Endothelial cell (in vitro differentiated cells): Measurements from ENCODE around the gene ASCC1. TPM values are rescaled to one million over a fixed set of nuclear protein-coding genes. Genes with fewer than 3 reads are reported as not detected.
A peak's percentile ranks its signal among the peaks of the same experiment; 100 is the strongest.
"Not testable (repeated sequence)": the region's sequence is repeated elsewhere in the genome, so short reads cannot be mapped to it uniquely, and the experiment has no call there.

Experiments used
- DNase-seq: peaks from one replicate; pipeline ENCODE4 v3.0.0; 2021; ENCODE audit warnings: low spot score
- H3K27ac Mint-ChIP-seq: one replicate; pipeline ENCODE4 v1.8.0; 2021; ENCODE audit warnings: mixed read lengths, inconsistent platforms; ENCODE audit not compliant: unreplicated experiment
- H3K27me3 Mint-ChIP-seq: one replicate; pipeline ENCODE4 v1.8.0; 2021; ENCODE audit warnings: mild to moderate bottlenecking, moderate library complexity, mixed read lengths, inconsistent platforms; ENCODE audit not compliant: unreplicated experiment
- H3K36me3 Mint-ChIP-seq: one replicate; pipeline ENCODE4 v1.8.0; 2021; ENCODE audit warnings: mild to moderate bottlenecking, low read depth, mixed read lengths, inconsistent platforms; ENCODE audit not compliant: unreplicated experiment
- H3K4me1 Mint-ChIP-seq: one replicate; pipeline ENCODE4 v1.8.0; 2021; ENCODE audit warnings: mild to moderate bottlenecking, mixed read lengths, inconsistent platforms; ENCODE audit not compliant: unreplicated experiment
- H3K4me3 Mint-ChIP-seq: one replicate; pipeline ENCODE4 v1.8.0; 2021; ENCODE audit warnings: mild to moderate bottlenecking, mixed read lengths, inconsistent platforms; ENCODE audit not compliant: unreplicated experiment
- H3K9me3 Mint-ChIP-seq: one replicate; pipeline ENCODE4 v1.8.0; 2021; ENCODE audit warnings: mixed read lengths, inconsistent platforms; ENCODE audit not compliant: unreplicated experiment
- total RNA-seq: library from RNA; stranded (reverse); fragmentation: NEBNext Ultra II Directional; extraction: Animal tissue kit (Norgen Biotek cat#: 25700); gene quantifications from one replicate; pipeline ENCODE4 v1.2.1, GENCODE V29; 2021; ENCODE audit not compliant: unreplicated experiment
- TF ChIP-seq, protein P1 (sequence below): fragments of 200-600 bp; sonication (generic); IDR thresholded peaks from one replicate; pipeline ENCODE4 v1.5.0; 2021; ENCODE audit warnings: antibody characterized with exemption; ENCODE audit not compliant: unreplicated experiment

Gene ASCC1
- total RNA-seq, 1 donor from 2014 or later: 32.1 TPM

DNA sequence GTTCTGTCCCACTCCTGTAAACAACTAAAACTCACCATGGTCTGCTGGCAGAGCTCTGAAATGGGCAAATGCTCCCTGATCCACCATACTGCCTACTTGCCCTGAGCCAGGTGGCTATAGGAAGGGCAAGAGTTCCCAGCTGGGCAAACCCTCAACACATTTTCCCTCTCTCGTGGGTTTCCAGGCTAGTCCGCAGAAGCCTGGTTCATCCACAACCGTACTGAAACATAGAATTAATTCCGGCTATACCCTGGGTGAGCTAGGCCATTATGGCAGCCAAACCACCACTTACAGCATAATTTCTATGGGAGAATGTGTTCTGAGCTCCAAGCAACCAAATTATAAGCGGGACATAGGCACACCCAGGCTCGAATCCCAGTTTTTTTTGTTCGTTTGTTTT is 37.5 kb upstream of the ASCC1 start:
- DNase-seq: no peak
- H3K4me1 Mint-ChIP-seq: peaks cover 20% of the 10 kb centered on the region
- no peaks in the 10 kb centered on the region for H3K36me3 Mint-ChIP-seq
- no peak overlapping the region for H3K27ac Mint-ChIP-seq
- peaks cover 4% of the 10 kb centered on the region for H3K27me3 Mint-ChIP-seq
- TF ChIP-seq, protein P1, sequence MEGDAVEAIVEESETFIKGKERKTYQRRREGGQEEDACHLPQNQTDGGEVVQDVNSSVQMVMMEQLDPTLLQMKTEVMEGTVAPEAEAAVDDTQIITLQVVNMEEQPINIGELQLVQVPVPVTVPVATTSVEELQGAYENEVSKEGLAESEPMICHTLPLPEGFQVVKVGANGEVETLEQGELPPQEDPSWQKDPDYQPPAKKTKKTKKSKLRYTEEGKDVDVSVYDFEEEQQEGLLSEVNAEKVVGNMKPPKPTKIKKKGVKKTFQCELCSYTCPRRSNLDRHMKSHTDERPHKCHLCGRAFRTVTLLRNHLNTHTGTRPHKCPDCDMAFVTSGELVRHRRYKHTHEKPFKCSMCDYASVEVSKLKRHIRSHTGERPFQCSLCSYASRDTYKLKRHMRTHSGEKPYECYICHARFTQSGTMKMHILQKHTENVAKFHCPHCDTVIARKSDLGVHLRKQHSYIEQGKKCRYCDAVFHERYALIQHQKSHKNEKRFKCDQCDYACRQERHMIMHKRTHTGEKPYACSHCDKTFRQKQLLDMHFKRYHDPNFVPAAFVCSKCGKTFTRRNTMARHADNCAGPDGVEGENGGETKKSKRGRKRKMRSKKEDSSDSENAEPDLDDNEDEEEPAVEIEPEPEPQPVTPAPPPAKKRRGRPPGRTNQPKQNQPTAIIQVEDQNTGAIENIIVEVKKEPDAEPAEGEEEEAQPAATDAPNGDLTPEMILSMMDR: no peak
- no peak overlapping the region for H3K4me3 Mint-ChIP-seq
- no peaks in the 10 kb centered on the region for H3K9me3 Mint-ChIP-seq

GRCh38 chr10:72252972-72253371 is 36.9 kb upstream of the ASCC1 start:
- Mint-ChIP-seq H3K4me1 (peaks cover 26% of the 10 kb centered on the region), H3K27ac (no peak overlapping the region), H3K4me3 (no peak overlapping the region), H3K9me3 (no peaks in the 10 kb centered on the region), H3K27me3 (peaks cover 4% of the 10 kb centered on the region), H3K36me3 (no peaks in the 10 kb centered on the region)
- TF ChIP-seq, protein P1: no peak
- no peak for DNase-seq

GRCh38 chr10:72251635-72252034 is 35.6 kb upstream of the ASCC1 start:
- DNase-seq: no peak
- TF ChIP-seq, protein P1: no peak
- Mint-ChIP-seq H3K4me1 (peaks cover 27% of the 10 kb centered on the region), H3K4me3 (no peak overlapping the region), H3K9me3 (no peaks in the 10 kb centered on the region), H3K27me3 (peaks cover 4% of the 10 kb centered on the region), H3K27ac (peak overlapping the region; percentile 48), H3K36me3 (no peaks in the 10 kb centered on the region)

- no peak for DNase-seq
- Mint-ChIP-seq H3K36me3 (no peaks in the 10 kb centered on the region), H3K4me3 (no peak overlapping the region), H3K27me3 (no peaks in the 10 kb centered on the region), H3K4me1 (peaks cover 27% of the 10 kb centered on the region), H3K9me3 (no peaks in the 10 kb centered on the region), H3K27ac (no peak overlapping the region)
- TF ChIP-seq, protein P1: no peak
These were observed 34.6 kb upstream of the ASCC1 start for GRCh38 chr10:72250666-72251065.

DNA sequence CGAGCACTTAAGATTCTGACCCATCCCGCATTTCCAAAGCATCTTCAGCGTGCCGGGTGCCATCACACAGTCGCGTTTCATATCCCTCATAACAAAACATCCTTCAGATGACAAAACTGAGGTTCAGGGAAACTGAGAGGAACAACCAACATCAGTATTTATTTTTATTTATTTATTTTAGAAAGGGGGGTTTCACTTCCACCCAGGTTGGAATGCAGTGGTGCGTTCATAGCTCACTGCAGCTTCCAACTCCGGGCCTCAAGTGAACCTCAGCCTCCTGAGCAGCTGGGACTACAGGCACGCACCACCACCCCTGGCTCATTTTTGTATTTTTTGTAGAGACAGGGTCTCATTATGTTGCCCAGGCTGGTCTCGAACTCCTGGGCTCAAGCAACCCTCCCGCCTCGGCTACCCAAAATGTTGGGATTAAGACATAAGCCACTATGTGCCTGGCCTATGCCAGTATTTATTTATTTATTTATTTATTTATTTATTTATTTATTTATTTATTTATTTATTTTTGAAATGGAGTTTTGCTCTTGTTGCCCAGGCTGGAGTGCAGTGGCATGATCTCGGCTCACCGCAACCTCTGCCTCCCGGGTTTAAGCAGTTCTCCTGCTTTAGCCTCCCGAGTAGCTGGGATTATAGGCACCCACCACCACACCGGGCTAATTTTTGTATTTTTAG is 33.2 kb upstream of the ASCC1 start:
- not testable (repeated sequence) for H3K9me3 Mint-ChIP-seq, H3K27me3 Mint-ChIP-seq, H3K36me3 Mint-ChIP-seq, H3K4me3 Mint-ChIP-seq, DNase-seq
- peaks cover 23% of the 10 kb centered on the region for H3K4me1 Mint-ChIP-seq
- peak overlapping the region; percentile 97 for H3K27ac Mint-ChIP-seq
